Measurements from ENCODE around the gene SLC22A13. TPM values are rescaled to one million over a fixed set of nuclear protein-coding genes. Genes with fewer than 3 reads are reported as not detected.
A peak's percentile ranks its signal among the peaks of the same experiment; 100 is the strongest.

The SLC22A13 gene
- total and polyA plus RNA-seq, 9 of the 15 experiments (the other 6 are each of a cell fraction or from before 2014, with no cell fraction given) = 0.09 to 0.49 (median 0.17) TPM; not detected in 3

GRCh38 chr3:38222032-38222634 lies 43.5 kb upstream of the SLC22A13 start (continued):
- TF ChIP-seq, protein P1, sequence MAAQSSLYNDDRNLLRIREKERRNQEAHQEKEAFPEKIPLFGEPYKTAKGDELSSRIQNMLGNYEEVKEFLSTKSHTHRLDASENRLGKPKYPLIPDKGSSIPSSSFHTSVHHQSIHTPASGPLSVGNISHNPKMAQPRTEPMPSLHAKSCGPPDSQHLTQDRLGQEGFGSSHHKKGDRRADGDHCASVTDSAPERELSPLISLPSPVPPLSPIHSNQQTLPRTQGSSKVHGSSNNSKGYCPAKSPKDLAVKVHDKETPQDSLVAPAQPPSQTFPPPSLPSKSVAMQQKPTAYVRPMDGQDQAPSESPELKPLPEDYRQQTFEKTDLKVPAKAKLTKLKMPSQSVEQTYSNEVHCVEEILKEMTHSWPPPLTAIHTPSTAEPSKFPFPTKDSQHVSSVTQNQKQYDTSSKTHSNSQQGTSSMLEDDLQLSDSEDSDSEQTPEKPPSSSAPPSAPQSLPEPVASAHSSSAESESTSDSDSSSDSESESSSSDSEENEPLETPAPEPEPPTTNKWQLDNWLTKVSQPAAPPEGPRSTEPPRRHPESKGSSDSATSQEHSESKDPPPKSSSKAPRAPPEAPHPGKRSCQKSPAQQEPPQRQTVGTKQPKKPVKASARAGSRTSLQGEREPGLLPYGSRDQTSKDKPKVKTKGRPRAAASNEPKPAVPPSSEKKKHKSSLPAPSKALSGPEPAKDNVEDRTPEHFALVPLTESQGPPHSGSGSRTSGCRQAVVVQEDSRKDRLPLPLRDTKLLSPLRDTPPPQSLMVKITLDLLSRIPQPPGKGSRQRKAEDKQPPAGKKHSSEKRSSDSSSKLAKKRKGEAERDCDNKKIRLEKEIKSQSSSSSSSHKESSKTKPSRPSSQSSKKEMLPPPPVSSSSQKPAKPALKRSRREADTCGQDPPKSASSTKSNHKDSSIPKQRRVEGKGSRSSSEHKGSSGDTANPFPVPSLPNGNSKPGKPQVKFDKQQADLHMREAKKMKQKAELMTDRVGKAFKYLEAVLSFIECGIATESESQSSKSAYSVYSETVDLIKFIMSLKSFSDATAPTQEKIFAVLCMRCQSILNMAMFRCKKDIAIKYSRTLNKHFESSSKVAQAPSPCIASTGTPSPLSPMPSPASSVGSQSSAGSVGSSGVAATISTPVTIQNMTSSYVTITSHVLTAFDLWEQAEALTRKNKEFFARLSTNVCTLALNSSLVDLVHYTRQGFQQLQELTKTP (IDR thresholded peaks at IDR 0.05; ENCODE audit: low read depth in 1 of 2, partially characterized antibody in 2 of 2) = no peak
- TF ChIP-seq BRF1 (IDR thresholded peaks at IDR 0.05; ENCODE audit: borderline replicate concordance, extremely low read depth, insufficient read length) (no peak), ZNF143 (CRISPR knock-in tag; IDR thresholded peaks at IDR 0.05) (no peak), DDX20 (tag; IDR thresholded peaks at IDR 0.05; ENCODE audit: low read depth) (no peak), SAFB (IDR thresholded peaks at IDR 0.05; ENCODE audit: borderline replicate concordance, low read depth, low read length) (no peak), TCF15 (CRISPR knock-in tag; IDR thresholded peaks at IDR 0.05) (no peak), RHOXF2B (CRISPR knock-in tag; conservative IDR thresholded peaks at IDR 0.05) (no peak), FOXJ2 (tag; IDR thresholded peaks at IDR 0.05) (no peak), NFYB (IDR thresholded peaks at IDR 0.05; ENCODE audit: extremely low read depth, insufficient read length) (no peak), ZNF431 (CRISPR knock-in tag; IDR thresholded peaks at IDR 0.05) (no peak), EP400 (IDR thresholded peaks at IDR 0.05) (no peak), CCAR2 (IDR thresholded peaks at IDR 0.05; ENCODE audit: low read depth, low read length) (no peak), TAF1 (IDR thresholded peaks at IDR 0.05; ENCODE audit: control insufficient read depth, extremely low read depth, insufficient read depth, low read length, severe bottlenecking) (no peak), HBP1 (CRISPR knock-in tag; IDR thresholded peaks at IDR 0.05) (no peak), MCM2 (IDR thresholded peaks at IDR 0.05; ENCODE audit: low read depth) (no peak), ZNF224 (CRISPR knock-in tag; IDR thresholded peaks at IDR 0.05) (no peak), FOS (IDR thresholded peaks at IDR 0.05; ENCODE audit: extremely low read depth, insufficient read length) (no peak)
- TF ChIP-seq, protein P2, sequence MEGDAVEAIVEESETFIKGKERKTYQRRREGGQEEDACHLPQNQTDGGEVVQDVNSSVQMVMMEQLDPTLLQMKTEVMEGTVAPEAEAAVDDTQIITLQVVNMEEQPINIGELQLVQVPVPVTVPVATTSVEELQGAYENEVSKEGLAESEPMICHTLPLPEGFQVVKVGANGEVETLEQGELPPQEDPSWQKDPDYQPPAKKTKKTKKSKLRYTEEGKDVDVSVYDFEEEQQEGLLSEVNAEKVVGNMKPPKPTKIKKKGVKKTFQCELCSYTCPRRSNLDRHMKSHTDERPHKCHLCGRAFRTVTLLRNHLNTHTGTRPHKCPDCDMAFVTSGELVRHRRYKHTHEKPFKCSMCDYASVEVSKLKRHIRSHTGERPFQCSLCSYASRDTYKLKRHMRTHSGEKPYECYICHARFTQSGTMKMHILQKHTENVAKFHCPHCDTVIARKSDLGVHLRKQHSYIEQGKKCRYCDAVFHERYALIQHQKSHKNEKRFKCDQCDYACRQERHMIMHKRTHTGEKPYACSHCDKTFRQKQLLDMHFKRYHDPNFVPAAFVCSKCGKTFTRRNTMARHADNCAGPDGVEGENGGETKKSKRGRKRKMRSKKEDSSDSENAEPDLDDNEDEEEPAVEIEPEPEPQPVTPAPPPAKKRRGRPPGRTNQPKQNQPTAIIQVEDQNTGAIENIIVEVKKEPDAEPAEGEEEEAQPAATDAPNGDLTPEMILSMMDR (IDR thresholded peaks at IDR 0.05 in 2 of 3, conservative IDR thresholded peaks at IDR 0.05 in 1 of 3; ENCODE audit: insufficient read depth in 2 of 3, low read depth in 1 of 3, low read length in 3 of 3) = no peak
- TF ChIP-seq, protein P3, sequence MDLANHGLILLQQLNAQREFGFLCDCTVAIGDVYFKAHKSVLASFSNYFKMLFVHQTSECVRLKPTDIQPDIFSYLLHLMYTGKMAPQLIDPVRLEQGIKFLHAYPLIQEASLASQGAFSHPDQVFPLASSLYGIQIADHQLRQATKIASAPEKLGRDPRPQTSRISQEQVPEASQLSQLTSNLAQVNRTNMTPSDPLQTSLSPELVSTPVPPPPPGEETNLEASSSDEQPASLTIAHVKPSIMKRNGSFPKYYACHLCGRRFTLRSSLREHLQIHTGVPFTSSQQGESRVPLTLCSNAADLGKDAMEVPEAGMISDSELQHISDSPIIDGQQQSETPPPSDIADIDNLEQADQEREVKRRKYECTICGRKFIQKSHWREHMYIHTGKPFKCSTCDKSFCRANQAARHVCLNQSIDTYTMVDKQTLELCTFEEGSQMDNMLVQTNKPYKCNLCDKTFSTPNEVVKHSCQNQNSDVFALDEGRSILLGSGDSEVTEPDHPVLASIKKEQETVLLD (IDR thresholded peaks at IDR 0.05) = peak; percentile 37; the same call in 1 of the 2 replicates

Measured in K562 (cell line).